Measurements from ENCODE around the gene C16orf54.

DNA sequence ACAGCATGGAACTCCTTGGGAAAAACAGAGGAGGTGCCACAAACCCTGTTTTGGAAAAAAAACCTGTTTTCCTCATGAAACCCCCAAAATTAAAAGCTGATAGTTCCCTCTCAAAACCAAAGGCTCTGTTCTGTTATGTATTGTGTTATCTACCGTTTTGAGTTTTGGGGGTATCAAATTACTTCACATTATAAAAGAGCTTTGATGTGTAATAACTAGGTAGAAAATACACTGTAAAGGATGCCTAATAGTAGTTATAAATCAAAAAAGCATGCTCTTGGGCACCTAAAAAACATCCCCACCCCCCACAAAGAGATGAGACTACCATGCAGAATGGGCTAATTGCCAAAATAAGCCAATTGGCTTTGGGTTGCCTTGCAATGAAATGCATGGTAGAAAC lies 30.8 kb downstream of the C16orf54 start:
- TF ChIP-seq, protein P1, sequence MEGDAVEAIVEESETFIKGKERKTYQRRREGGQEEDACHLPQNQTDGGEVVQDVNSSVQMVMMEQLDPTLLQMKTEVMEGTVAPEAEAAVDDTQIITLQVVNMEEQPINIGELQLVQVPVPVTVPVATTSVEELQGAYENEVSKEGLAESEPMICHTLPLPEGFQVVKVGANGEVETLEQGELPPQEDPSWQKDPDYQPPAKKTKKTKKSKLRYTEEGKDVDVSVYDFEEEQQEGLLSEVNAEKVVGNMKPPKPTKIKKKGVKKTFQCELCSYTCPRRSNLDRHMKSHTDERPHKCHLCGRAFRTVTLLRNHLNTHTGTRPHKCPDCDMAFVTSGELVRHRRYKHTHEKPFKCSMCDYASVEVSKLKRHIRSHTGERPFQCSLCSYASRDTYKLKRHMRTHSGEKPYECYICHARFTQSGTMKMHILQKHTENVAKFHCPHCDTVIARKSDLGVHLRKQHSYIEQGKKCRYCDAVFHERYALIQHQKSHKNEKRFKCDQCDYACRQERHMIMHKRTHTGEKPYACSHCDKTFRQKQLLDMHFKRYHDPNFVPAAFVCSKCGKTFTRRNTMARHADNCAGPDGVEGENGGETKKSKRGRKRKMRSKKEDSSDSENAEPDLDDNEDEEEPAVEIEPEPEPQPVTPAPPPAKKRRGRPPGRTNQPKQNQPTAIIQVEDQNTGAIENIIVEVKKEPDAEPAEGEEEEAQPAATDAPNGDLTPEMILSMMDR (IDR thresholded peaks at IDR 0.05), result no peak
- no peak for TF ChIP-seq POLR2A (IDR thresholded peaks at IDR 0.05)

All from heart left ventricle (tissue), 13 donors.